IMR-90 (cell line): ENCODE data around the gene PSRC1. TPM values are rescaled to one million over a fixed set of nuclear protein-coding genes. Genes with fewer than 3 reads are reported as not detected.

Source experiments
- ATAC-seq: fragments of 200-7000 bp; cut with Tn5 transposase; 2 replicates; pipeline ENCODE4 v1.9.1; 2020; ENCODE audit warnings: low read depth, mild to moderate bottlenecking, moderate library complexity
- BruUV-seq: library from RNA; stranded (reverse); fragments of 400-500 nt; replicated peaks from 2 replicates; lab custom pipeline; 2021; lab: Mats Ljungman, UMichigan
- CTCF ChIA-PET: fragments of 300-600 bp; formaldehyde crosslinking; extraction: SDS; loops from one replicate; lab custom pipeline; 2021; ENCODE audit warnings: antibody characterized with exemption; lab: Yijun Ruan, JAX
- POLR2A ChIA-PET: fragments of 300-600 bp; sonication (Branson Sonifier 250); formaldehyde crosslinking; loops from one replicate; lab custom pipeline; 2022; ENCODE audit warnings: antibody characterized with exemption; ENCODE audit not compliant: unreplicated experiment; lab: Charles Lee
- DNase-seq: peaks from one replicate; pipeline ENCODE4 v3.0.0; 2013
- H2AFZ ChIP-seq: replicated peaks from 2 replicates; pipeline ENCODE3; 2013; ENCODE audit warnings: low read length, mild to moderate bottlenecking; ENCODE audit not compliant: poor library complexity
- H2AK5ac ChIP-seq: 2 replicates; pipeline ENCODE4 v1.6.1; 2013; ENCODE audit warnings: low read depth, low read length, inconsistent platforms
- H2AK9ac ChIP-seq: replicated peaks from 2 replicates; pipeline ENCODE3; 2013; ENCODE audit warnings: mild to moderate bottlenecking, low read depth, low read length, moderate library complexity; ENCODE audit not compliant: poor library complexity
- H2BK120ac ChIP-seq: 2 replicates; pipeline ENCODE4 v1.6.1; 2013; ENCODE audit warnings: low read depth, low read length, inconsistent platforms
- H2BK15ac ChIP-seq: 3 replicates; pipeline ENCODE4 v1.6.1; 2013; ENCODE audit warnings: low read depth, low read length, inconsistent platforms
- H2BK20ac ChIP-seq: 2 replicates; pipeline ENCODE4 v1.6.1; 2013; ENCODE audit warnings: low read depth, mild to moderate bottlenecking, inconsistent platforms, low read length, moderate library complexity
- H2BK5ac ChIP-seq: 2 replicates; pipeline ENCODE4 v1.6.1; 2013; ENCODE audit warnings: mild to moderate bottlenecking, low read depth, low read length, inconsistent platforms; ENCODE audit not compliant: poor library complexity, severe bottlenecking
- H3K14ac ChIP-seq: replicated peaks from 2 replicates; pipeline ENCODE4 v1.6.1; 2013; ENCODE audit warnings: low read depth, low read length, inconsistent platforms
- H3K18ac ChIP-seq: 2 replicates; pipeline ENCODE4 v1.6.1; 2013; ENCODE audit warnings: low read depth, low read length, control low read depth
- H3K23ac ChIP-seq: 2 replicates; pipeline ENCODE4 v1.6.1; 2013; ENCODE audit warnings: low read depth, low read length, inconsistent platforms
- H3K27ac ChIP-seq: 2 replicates; pipeline ENCODE4 v1.5.1; 2013; ENCODE audit warnings: mild to moderate bottlenecking, control low read depth, low read length; ENCODE audit not compliant: insufficient read depth
- H3K27me3 ChIP-seq: 2 replicates; pipeline ENCODE4 v1.6.1; 2013; ENCODE audit warnings: low read length; ENCODE audit not compliant: control insufficient read depth, insufficient read depth
- H3K36me3 ChIP-seq: 2 replicates; pipeline ENCODE4 v1.6.1; 2013; ENCODE audit warnings: low read length, mixed read lengths; ENCODE audit not compliant: control insufficient read depth, insufficient read depth
- H3K4ac ChIP-seq: 2 replicates; pipeline ENCODE4 v1.6.1; 2013; ENCODE audit warnings: low read depth, low read length, inconsistent platforms
- H3K4me1 ChIP-seq: 2 replicates; pipeline ENCODE4 v1.6.1; 2013; ENCODE audit warnings: low read length, mixed read lengths; ENCODE audit not compliant: control insufficient read depth, insufficient read depth
- H3K4me2 ChIP-seq: 2 replicates; pipeline ENCODE4 v1.6.1; 2013; ENCODE audit warnings: low read depth, mild to moderate bottlenecking, control low read depth, low read length, moderate library complexity
- H3K4me3 ChIP-seq: 2 replicates; pipeline ENCODE4 v1.5.1; 2013; ENCODE audit warnings: low read depth, mild to moderate bottlenecking, control low read depth, low read length, moderate library complexity; ENCODE audit not compliant: insufficient read depth
- H3K56ac ChIP-seq: 2 replicates; pipeline ENCODE4 v1.6.1; 2013; ENCODE audit warnings: low read length, inconsistent platforms; ENCODE audit not compliant: insufficient read depth; ENCODE audit errors: extremely low read depth
- H3K79me1 ChIP-seq, 2 experiments: 2 replicates each; pipeline ENCODE4 v1.6.1; 2013; ENCODE audit warnings: low read length in 2 of 2, inconsistent platforms in 1 of 2, low read depth in 1 of 2
- H3K9ac ChIP-seq: 2 replicates; pipeline ENCODE4 v1.6.1; 2013; ENCODE audit warnings: low read depth, low read length, control low read depth
- H3K9me1 ChIP-seq: 2 replicates; pipeline ENCODE4 v1.6.1; 2013; ENCODE audit warnings: low read length, inconsistent platforms; ENCODE audit not compliant: insufficient read depth
- H3K9me3 ChIP-seq: 2 replicates; pipeline ENCODE4 v1.6.1; 2013; ENCODE audit warnings: low read length; ENCODE audit not compliant: control insufficient read depth, insufficient read depth
- H4K20me1 ChIP-seq: 2 replicates; pipeline ENCODE4 v1.6.1; 2013; ENCODE audit warnings: low read length, inconsistent platforms; ENCODE audit not compliant: insufficient read depth
- H4K5ac ChIP-seq: 2 replicates; pipeline ENCODE4 v1.6.1; 2013; ENCODE audit warnings: mild to moderate bottlenecking, low read depth, low read length, control low read depth
- H4K8ac ChIP-seq, 2 experiments: 2 replicates each; pipeline ENCODE4 v1.6.1; 2013; ENCODE audit warnings: low read depth in 2 of 2, low read length in 2 of 2, control low read depth in 1 of 2, inconsistent platforms in 1 of 2
- H4K91ac ChIP-seq: 2 replicates; pipeline ENCODE4 v1.6.1; 2013; ENCODE audit warnings: low read depth, low read length, inconsistent platforms; ENCODE audit not compliant: insufficient read depth
- NFE2L2 ChIP-seq: fragments of 150-350 bp; IDR thresholded peaks from 2 replicates; pipeline ENCODE4 v1.6.1; 2016; ENCODE audit warnings: low read depth, mild to moderate bottlenecking, low read length
- USF2 ChIP-seq: fragments of 150-350 bp; IDR thresholded peaks from 2 replicates; pipeline ENCODE4 v1.6.1; 2017; ENCODE audit warnings: mild to moderate bottlenecking, antibody characterized with exemption, low read length, low read depth
- WGBS, 2 experiments: methylation state at CpG; one replicate each; pipeline versions ENCODE4 v1.1.5 to v1.1.7; 2013; ENCODE audit warnings: missing lambda C conversion rate in 2 of 2; ENCODE audit not compliant: insufficient read length in 1 of 2; ENCODE audit errors: extremely low coverage in 2 of 2; 5-methylcytosine and 5-hydroxymethylcytosine counted together
- dilution Hi-C: fragments of 300-500 bp; cut with HindIII; formaldehyde crosslinking; loops from one replicate; pipeline ENCODE4 v1.14.3; 2018; ENCODE audit warnings: low sequenced_read_pairs; ENCODE audit not compliant: unreplicated experiment
- in situ Hi-C: fragments of 300-500 bp; cut with MboI; formaldehyde crosslinking; loops from 3 replicates; pipeline ENCODE4 v1.14.3; 2019; ENCODE audit warnings: low sequenced_read_pairs, inconsistent platforms, mixed read lengths
- intact Hi-C: fragments of 100-400 bp; cut with micrococcal nuclease; formaldehyde crosslinking; loops from 2 replicates; pipeline ENCODE4 v1.10.0; 2022
- polyA plus RNA-seq, 3 experiments: library from polyadenylated mRNA; depleted of rRNA; stranded (reverse); fragments of >200 nt; gene quantifications; 2 replicates each; pipeline ENCODE4 v1.2.3, GENCODE V29; 2012; ENCODE audit warnings: low replicate concordance in 1 of 3
- total RNA-seq: library from RNA; depleted of rRNA; stranded (reverse); fragments of >200 nt; gene quantifications from 2 replicates; pipeline ENCODE4 v1.2.3, GENCODE V29; 2012
- TF ChIP-seq, protein P1 (sequence below): conservative IDR thresholded peaks from 2 replicates; pipeline ENCODE4 v1.5.1; 2012; ENCODE audit warnings: mild to moderate bottlenecking, low read depth, low read length, improper control_type of control experiment

Gene PSRC1
- total and polyA plus RNA-seq, 2 of the 4 experiments (the other 2 are of a cell fraction): 34.6 to 40.3 TPM

- in situ Hi-C loops: no loop called here
- dilution Hi-C loops: no loop called here
- ATAC-seq: no peak
These were observed 33.6 kb upstream of the PSRC1 start for GRCh38 chr1:109316506-109316905.

More at GRCh38 chr1:109316506-109316905, 33.6 kb upstream of the PSRC1 start:
- no peaks in the 10 kb centered on the region for H3K79me1 ChIP-seq
- no peak overlapping the region for H2AK5ac ChIP-seq
- peaks cover 37% of the 10 kb centered on the region for H3K36me3 ChIP-seq
- no peak overlapping the region for H4K91ac ChIP-seq
- CTCF ChIA-PET: no interaction called here
- H3K18ac ChIP-seq: no peak overlapping the region
- H3K9me1 ChIP-seq: peaks cover 13% of the 10 kb centered on the region
- no peak overlapping the region for H3K4ac ChIP-seq
- no peak for DNase-seq
- no peak overlapping the region for H2AK9ac ChIP-seq
- H3K27me3 ChIP-seq: no peaks in the 10 kb centered on the region
- POLR2A ChIA-PET: no interaction called here
- no peak overlapping the region for H2BK15ac ChIP-seq
- no peaks in the 10 kb centered on the region; the same call in 1 of the 2 replicates for H4K20me1 ChIP-seq
- WGBS, 2 experiments: no CpG with 5 or more reads among the region's 1 CpG
- no peak for TF ChIP-seq NFE2L2
- TF ChIP-seq USF2: no peak
- TF ChIP-seq, protein P1, sequence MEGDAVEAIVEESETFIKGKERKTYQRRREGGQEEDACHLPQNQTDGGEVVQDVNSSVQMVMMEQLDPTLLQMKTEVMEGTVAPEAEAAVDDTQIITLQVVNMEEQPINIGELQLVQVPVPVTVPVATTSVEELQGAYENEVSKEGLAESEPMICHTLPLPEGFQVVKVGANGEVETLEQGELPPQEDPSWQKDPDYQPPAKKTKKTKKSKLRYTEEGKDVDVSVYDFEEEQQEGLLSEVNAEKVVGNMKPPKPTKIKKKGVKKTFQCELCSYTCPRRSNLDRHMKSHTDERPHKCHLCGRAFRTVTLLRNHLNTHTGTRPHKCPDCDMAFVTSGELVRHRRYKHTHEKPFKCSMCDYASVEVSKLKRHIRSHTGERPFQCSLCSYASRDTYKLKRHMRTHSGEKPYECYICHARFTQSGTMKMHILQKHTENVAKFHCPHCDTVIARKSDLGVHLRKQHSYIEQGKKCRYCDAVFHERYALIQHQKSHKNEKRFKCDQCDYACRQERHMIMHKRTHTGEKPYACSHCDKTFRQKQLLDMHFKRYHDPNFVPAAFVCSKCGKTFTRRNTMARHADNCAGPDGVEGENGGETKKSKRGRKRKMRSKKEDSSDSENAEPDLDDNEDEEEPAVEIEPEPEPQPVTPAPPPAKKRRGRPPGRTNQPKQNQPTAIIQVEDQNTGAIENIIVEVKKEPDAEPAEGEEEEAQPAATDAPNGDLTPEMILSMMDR: no peak
- BruUV-seq: no TSS peak
- H3K9me3 ChIP-seq: no peaks in the 10 kb centered on the region
- H3K4me1 ChIP-seq: peaks cover 5% of the 10 kb centered on the region
- no peak overlapping the region for H4K8ac ChIP-seq
- H2BK5ac ChIP-seq: no peak overlapping the region
- no peak overlapping the region for H2BK20ac ChIP-seq
- H3K56ac ChIP-seq: no peak overlapping the region
- no peak overlapping the region for H2BK120ac ChIP-seq
- intact Hi-C loops: no loop called here
- no peak overlapping the region for H3K14ac ChIP-seq
- H3K4me2 ChIP-seq: no peak overlapping the region
- no peak overlapping the region for H3K23ac ChIP-seq
- no peak overlapping the region for H4K5ac ChIP-seq
- H3K27ac ChIP-seq: no peak overlapping the region
- no peak overlapping the region for H3K4me3 ChIP-seq
- no peak overlapping the region for H3K9ac ChIP-seq
- no peak overlapping the region for H2AFZ ChIP-seq
